Thyroid gland (tissue), 4 donors: ENCODE measurements around the gene MTHFD1. TPM values are rescaled to one million over a fixed set of nuclear protein-coding genes. Genes with fewer than 3 reads are reported as not detected.
A peak's percentile ranks its signal among the peaks of the same experiment; 100 is the strongest.

ENCODE experiments used
- DNase-seq, 2 donors: peaks; one replicate each; pipeline ENCODE4 v3.0.0-alpha.2; 2019
- H3K27ac ChIP-seq, 3 donors: fragments of 200-600 bp; sonication (generic); 1 replicate in 2 of 3; 2 replicates in 1 of 3; pipeline ENCODE4 v1.5.1; 2016 to 2019; ENCODE audit warnings: mild to moderate bottlenecking in 1 of 3, moderate library complexity in 1 of 3
- H3K27me3 ChIP-seq: fragments of 200-600 bp; sonication (generic); one replicate; pipeline ENCODE4 v1.5.1; 2019
- H3K36me3 ChIP-seq, 2 donors: fragments of 200-600 bp; sonication (generic); one replicate each; pipeline ENCODE4 v1.5.1; 2016 to 2019
- H3K4me1 ChIP-seq, 2 donors: fragments of 200-600 bp; sonication (generic); one replicate each; pipeline ENCODE4 v1.5.1; 2017 to 2019
- H3K4me3 ChIP-seq, 3 donors: fragments of 200-600 bp; sonication (generic); replicated peaks in 1 of 3; 1 replicate in 2 of 3; 2 replicates in 1 of 3; pipeline ENCODE4 v1.5.1; 2016; ENCODE audit warnings: mild to moderate bottlenecking in 1 of 3
- H3K9me3 ChIP-seq: fragments of 200-600 bp; sonication (generic); one replicate; pipeline ENCODE4 v1.5.1; 2017
- POLR2A ChIP-seq, 2 donors: fragments of 450-650 bp; IDR thresholded peaks; one replicate each; pipeline ENCODE4 v1.6.1; 2017; ENCODE audit warnings: antibody characterized with exemption in 2 of 2, mild to moderate bottlenecking in 2 of 2, moderate library complexity in 1 of 2
- WGBS, 2 donors: methylation state at CpG; one replicate each; pipeline ENCODE4 v1.1.5; 2017; 5-methylcytosine and 5-hydroxymethylcytosine counted together
- intact Hi-C: fragments of 100-400 bp; cut with DNase I; formaldehyde crosslinking; loops from one replicate; pipeline ENCODE4 v1.15.1; 2023
- total RNA-seq, 4 donors: library from RNA; depleted of rRNA; stranded (reverse); fragments of >200 nt; gene quantifications; one replicate each; pipeline ENCODE4 v1.2.3, GENCODE V29; 2016
- TF ChIP-seq, protein P1 (sequence below), 6 experiments: fragments of 200-600 bp in 3 of 6; fragments of 450-650 bp in 3 of 6; sonication (generic) in 3 of 6; IDR thresholded peaks; one replicate each; pipeline ENCODE4 v1.5.1; 2016 to 2019; ENCODE audit warnings: antibody characterized with exemption in 6 of 6, mild to moderate bottlenecking in 2 of 6, inconsistent platforms in 1 of 6, moderate library complexity in 1 of 6

MTHFD1 gene
- total RNA-seq, 4 donors from 2014 or later = 26.9 to 48.0 (median 33.2) TPM

DNA sequence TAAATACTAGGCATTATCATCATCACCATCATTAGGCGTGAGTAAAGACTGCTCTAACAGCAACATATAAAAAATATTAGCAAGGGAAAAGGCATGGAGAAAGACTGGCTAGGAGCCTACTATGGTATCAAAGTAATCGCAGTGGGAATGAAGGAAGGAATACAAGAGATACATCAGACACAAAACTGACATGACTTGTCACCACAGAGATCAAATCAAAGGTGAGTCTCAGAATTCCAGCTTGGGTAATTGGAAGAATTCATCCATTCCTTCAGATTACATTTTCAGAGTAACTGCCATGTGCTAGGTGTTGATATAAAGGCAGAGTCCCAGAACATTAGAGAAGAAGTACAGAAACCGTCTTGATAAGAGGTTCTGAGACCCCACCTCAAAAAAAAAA lies 105.3 kb downstream of the MTHFD1 start:
- DNase-seq = no peak
- Histone ChIP-seq H3K36me3 (peaks cover 4 to 10% of the 10 kb centered on the region in 2 donors), H3K9me3 (no peaks in the 10 kb centered on the region), H3K27ac (peak overlapping the region in 1 of 3 donors; percentile 12), H3K4me1 (peaks cover 30 to 36% of the 10 kb centered on the region in 2 donors), H3K27me3 (no peaks in the 10 kb centered on the region), H3K4me3 (no peak overlapping the region)
- intact Hi-C loops = no loop called here
- TF ChIP-seq, protein P1, sequence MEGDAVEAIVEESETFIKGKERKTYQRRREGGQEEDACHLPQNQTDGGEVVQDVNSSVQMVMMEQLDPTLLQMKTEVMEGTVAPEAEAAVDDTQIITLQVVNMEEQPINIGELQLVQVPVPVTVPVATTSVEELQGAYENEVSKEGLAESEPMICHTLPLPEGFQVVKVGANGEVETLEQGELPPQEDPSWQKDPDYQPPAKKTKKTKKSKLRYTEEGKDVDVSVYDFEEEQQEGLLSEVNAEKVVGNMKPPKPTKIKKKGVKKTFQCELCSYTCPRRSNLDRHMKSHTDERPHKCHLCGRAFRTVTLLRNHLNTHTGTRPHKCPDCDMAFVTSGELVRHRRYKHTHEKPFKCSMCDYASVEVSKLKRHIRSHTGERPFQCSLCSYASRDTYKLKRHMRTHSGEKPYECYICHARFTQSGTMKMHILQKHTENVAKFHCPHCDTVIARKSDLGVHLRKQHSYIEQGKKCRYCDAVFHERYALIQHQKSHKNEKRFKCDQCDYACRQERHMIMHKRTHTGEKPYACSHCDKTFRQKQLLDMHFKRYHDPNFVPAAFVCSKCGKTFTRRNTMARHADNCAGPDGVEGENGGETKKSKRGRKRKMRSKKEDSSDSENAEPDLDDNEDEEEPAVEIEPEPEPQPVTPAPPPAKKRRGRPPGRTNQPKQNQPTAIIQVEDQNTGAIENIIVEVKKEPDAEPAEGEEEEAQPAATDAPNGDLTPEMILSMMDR (IDR thresholded peaks at IDR 0.05) = no peak
- TF ChIP-seq POLR2A (IDR thresholded peaks at IDR 0.05) = no peak
- WGBS, 2 donors = 83 to 87% methylated on average over 3 of the region's 3 CpGs

DNA sequence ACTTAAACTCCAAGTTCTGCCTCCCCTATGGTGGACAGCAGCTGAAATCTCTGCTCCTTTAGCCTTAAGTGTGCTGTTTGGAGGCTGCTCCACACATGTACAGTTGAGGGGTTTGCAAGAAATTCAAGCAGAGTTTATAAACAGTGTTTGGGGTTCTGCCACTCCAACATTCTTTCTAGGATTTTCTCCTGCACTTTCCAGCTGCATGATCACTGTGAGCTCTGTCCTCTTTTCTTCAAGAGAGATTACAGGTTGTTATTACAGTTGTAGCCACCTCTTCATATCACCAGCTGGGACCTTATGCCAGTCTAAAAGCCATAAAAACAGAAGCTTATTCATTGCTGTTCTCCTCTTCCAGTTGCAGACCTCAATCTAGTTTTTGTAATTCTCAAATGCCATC lies 107.1 kb downstream of the MTHFD1 start:
- intact Hi-C loops = no loop called here
- no peaks in the 10 kb centered on the region for H3K36me3 ChIP-seq
- H3K27ac ChIP-seq = peak overlapping the region in 1 of 3 donors; percentile 30
- H3K4me3 ChIP-seq = no peak overlapping the region
- TF ChIP-seq POLR2A (IDR thresholded peaks at IDR 0.05) = no peak
- no peaks in the 10 kb centered on the region for H3K27me3 ChIP-seq
- no peak for DNase-seq
- no peaks in the 10 kb centered on the region for H3K9me3 ChIP-seq
- H3K4me1 ChIP-seq = peaks cover 39 to 46% of the 10 kb centered on the region in 2 donors

DNA sequence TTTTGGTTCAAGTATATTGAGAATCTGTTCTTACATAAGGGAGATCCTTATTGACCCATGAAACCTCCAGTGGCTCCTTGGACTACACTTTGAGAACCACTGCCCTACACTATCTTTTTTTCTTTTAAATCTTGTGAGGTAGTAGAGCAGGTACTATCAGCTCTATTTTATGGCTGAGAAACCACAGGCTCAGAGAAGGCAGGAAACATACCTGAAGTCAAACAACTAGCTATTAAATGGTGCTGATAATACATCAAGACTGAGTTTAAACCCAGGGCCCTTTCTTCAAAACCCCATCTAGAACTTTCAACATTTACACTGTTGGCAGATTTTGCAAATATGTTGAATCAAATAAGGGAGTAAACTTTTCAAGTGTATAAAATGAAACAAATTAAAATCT lies 108.6 kb downstream of the MTHFD1 start:
- no peak for DNase-seq
- H3K4me1 ChIP-seq = peaks cover 51 to 61% of the 10 kb centered on the region in 2 donors
- H3K36me3 ChIP-seq = no peaks in the 10 kb centered on the region
- H3K27me3 ChIP-seq = no peaks in the 10 kb centered on the region
- TF ChIP-seq, protein P1 (IDR thresholded peaks at IDR 0.05) = no peak
- TF ChIP-seq POLR2A (IDR thresholded peaks at IDR 0.05) = no peak
- intact Hi-C loops = no loop called here
- H3K27ac ChIP-seq = peak overlapping the region; percentile 6 to 45 (median 36)
- no peaks in the 10 kb centered on the region for H3K9me3 ChIP-seq
- no peak overlapping the region for H3K4me3 ChIP-seq

DNA sequence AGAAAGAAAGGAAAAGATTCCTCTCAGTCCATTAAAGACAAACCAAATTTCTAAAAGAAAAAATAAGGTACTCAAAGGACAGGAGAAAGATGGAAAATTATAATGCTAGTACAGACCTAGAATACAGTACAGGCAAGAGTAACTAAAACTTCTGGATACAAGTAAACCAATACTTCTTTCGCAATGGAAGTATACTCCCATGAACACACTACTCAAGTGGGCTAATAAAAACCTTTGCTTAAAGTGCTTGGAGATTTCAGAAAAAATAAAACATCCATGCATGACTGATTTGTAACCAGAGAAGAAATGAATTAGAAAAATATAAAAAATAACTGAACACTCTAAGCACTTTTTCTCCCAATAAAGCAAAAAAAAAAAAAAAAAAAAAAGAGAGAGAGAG lies 111.9 kb downstream of the MTHFD1 start:
- peaks cover 46 to 61% of the 10 kb centered on the region in 2 donors for H3K4me1 ChIP-seq
- H3K9me3 ChIP-seq = no peaks in the 10 kb centered on the region
- no peak overlapping the region for H3K4me3 ChIP-seq
- no peak for DNase-seq
- intact Hi-C loops = no loop called here
- peak overlapping the region; percentile 99 to 100 (median 99) for H3K27ac ChIP-seq
- TF ChIP-seq POLR2A (IDR thresholded peaks at IDR 0.05) = no peak
- TF ChIP-seq, protein P1 (IDR thresholded peaks at IDR 0.05) = no peak
- no peaks in the 10 kb centered on the region for H3K36me3 ChIP-seq
- H3K27me3 ChIP-seq = no peaks in the 10 kb centered on the region
- 41 to 44% methylated on average over 1 of the region's 1 CpG for WGBS, 2 donors

DNA sequence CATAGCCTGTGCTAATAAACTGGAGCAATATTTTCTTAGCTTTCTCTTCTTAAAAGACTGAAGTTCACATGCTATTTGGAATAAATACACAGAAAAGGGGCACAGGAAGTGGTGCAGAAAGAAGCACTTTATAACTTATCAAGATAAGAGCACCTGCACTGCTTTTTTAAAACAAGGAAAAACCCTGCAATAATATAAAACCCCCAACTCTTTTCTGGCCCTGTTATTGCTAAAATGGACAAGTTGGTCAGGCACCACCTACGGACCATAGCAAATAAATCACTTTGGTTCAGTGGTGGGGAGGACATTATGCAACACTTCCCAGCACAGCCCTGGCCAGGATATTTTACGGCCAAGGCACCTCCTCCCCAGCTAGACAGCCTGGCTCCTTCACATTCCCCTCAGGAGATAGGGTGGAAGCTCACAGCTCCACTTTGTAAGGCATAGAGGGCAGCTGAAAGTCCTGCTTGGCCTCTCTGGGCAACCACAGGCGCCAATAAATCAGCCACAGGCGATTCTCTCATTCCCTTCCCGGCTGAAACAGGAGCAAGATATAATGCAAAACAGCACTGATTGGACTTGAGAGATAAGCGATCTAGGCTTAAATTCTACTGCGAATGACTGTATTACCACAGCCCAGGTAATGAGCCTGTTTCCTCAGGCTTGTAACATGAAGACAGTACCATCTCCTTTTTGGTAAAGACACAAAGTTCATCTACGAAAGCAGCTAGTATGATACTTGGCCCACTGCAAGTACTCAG lies 113.4 kb downstream of the MTHFD1 start:
- H3K4me1 ChIP-seq = peaks cover 51 to 60% of the 10 kb centered on the region in 2 donors
- DNase-seq = peak; percentile 75 to 77
- no peaks in the 10 kb centered on the region for H3K36me3 ChIP-seq
- H3K9me3 ChIP-seq = no peaks in the 10 kb centered on the region
- H3K27me3 ChIP-seq = no peaks in the 10 kb centered on the region
- WGBS, 2 donors = 44 to 48% methylated on average over 8 of the region's 8 CpGs
- TF ChIP-seq, protein P1 (IDR thresholded peaks at IDR 0.05) = peak in 2 of 6 experiments; percentile 22 to 30
- peak in 1 of 2 donors; percentile 71 for TF ChIP-seq POLR2A (IDR thresholded peaks at IDR 0.05)
- no peak overlapping the region for H3K4me3 ChIP-seq
- H3K27ac ChIP-seq = peak overlapping the region; percentile 99 to 100 (median 99)
- intact Hi-C loops = no loop called here
